Stimulated activated CD8-positive, alpha-beta memory T cell treated with anti-CD3 and anti-CD28 coated beads, Interleukin-15, amount 100 ng/mL, for 48 hours (primary cell): Measurements from ENCODE around the gene DCAKD.
"Not testable (repeated sequence)": the region's sequence is repeated elsewhere in the genome, so short reads cannot be mapped to it uniquely, and the experiment has no call there.

ENCODE experiments used
- DNase-seq, 2 donors: peaks; one replicate each; pipeline ENCODE4 v3.0.0-alpha.2; 2020; ENCODE audit warnings: low read depth in 2 of 2

Gene DCAKD

DNA sequence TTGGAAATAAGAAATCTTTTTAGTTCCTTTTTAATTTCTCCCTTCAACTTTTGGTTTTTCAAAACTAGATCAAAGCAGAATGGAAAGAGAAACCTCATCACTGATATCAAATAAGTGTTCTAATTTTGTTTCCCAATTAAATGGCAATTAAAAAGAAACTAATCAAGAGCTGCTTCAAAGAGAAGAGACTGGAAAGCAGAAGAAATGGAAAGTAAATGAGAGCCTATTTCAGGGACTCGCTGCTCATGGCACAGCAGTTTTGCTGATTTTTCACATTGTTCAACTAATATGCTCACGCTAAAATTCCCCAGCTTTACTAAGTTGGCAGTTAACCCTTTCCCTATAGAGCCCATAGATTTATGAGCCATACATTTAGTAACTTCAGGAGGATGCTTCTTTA is 16.2 kb upstream of the DCAKD start:
- no peak for DNase-seq

DNA sequence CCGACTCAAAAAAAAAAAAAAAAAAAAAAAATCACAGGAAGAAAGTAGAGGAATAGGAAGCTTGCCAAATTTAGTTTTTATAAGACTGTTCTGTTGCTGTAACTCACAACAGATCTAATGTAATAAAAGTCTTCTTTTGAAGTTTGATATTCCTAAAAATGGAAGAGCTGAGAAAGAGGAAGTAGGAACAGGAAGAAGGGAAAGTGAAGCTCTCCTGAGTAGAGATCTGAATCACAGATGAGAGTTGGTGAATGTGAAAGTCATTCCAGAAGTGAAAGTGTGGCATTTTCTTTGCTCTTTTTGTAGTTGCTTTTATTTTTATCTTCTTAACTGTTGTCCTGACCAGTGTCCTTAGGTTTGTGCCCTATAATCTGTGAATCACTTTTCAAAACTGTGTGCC is 11.8 kb upstream of the DCAKD start:
- no peak for DNase-seq

DNA sequence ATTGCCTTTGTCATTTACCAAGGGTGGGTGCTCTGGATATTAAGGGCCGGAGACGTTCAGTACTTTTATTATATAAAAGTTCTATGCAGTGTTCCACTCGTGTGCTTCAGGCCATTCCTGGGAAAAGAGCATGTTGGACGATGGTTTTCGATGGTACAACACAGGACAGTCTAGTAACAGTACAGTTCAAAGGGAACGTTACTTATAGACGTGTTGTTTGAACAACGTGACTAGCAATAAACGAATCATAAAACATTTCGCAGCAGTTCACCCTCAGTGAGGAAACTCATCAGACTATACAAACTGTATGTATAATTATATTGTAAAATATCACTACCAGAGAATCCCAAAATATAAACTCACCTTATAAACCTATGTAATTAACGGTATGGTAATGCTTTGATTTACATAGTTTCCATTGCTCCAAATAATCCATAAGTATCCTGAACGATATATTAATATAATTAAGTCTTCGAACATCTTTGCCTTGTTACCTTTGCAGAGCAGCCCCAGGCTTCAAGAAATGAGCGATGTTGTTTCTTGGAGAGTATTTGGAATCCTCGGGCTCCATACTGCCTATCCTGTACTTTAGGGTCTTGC is 10.3 kb upstream of the DCAKD start:
- no peak for DNase-seq

DNA sequence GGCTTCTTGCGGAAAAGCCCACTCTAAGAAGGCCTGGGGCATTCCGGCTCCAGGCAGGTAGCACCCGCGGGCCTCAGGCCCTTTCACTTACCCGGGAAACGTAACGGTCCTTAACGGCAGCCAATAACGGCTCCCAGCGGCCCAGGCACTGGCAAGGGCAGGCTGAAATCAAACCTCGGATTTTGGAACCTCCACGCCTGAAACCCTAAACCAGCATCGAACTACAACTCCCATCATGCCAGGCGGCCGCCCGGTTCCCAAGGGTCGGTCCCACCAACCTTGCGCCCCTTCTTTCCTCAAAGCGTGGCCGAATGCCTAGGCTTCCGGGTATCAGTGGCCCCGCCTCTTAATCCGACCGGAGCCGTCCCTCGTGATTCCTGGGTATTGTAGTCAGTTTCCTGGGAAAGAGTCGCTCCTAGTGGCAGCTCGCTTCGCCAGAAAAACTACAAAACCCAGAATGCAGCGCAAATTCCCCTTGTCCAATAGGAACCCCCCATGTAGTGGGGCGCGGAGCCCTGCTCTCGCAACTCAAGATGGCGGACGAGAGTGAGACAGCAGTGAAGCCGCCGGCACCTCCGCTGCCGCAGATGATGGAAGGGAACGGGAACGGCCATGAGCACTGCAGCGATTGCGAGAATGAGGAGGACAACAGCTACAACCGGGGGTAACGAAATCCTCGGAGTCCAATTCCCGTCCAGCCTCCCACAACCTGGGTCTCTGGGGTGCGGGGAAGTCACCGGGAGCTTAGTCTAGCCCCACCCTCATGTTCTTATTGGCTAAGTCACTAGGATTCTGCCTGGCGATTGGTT is 9.6 kb upstream of the DCAKD start, which contains the start of gene NMT1:
TSS of gene NMT1 (plus strand) at position 521 of the 809 bp plus-strand sequence. CDS start at position 534, 13 bp downstream.
- DNase-seq, result peak; percentile 92 to 96

DNA sequence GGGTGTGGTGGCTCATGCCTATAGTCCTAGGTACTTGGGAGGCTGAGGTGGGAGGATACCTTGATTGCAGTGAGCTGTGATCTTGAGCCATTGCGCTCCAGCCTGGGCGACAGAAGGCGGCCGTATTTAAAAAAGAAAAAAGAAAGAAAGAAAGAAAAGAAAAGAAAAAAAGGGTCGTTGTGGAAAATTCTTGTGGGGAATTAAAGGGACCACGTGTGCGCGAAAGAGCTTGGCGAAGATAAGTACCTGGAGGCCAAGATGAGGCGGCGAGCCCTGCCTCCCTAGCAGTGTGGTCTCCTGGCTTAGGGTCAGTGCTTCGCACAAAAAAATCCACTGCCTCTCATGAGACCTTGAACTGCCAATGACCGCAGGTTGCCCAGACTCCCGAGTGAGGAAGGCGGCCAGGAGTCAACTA is 9.0 kb upstream of the DCAKD start:
- no peak for DNase-seq

DNA sequence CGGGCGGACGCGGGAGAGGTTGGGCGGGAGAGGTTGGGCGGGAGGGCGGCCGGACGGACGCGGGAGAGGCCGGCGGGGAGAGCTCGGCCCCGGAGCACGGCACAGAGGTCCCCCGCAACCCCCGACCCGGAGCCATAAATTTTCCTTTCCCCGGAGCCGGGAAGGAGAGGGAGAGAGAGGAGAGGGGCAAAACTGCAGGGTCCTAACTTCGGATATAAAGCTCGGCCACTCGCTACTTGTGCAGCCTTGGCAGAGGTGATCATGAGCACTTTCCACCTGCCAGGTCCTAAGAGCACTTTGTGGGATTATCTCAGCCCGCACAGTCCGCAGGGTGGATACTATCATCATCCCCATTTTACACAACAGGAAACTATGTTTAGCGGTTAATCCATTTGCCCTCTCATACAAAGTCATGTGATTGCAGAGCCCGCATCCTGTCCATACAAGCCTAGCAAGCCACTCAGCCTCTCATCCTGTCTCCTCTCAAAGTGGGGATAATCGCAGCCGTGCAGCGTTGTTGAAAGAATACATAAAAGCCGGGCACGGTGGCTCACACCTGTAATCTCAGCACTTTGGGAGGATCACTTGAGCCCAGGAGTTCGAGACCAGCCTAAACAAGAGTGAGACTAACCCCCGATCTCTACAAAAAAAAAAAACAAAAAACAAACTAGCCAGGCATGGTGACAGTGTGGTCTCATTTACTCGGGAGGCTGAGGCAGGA is 780 bp upstream of the DCAKD start:
- DNase-seq, result peak; percentile 26 to 32

DNA sequence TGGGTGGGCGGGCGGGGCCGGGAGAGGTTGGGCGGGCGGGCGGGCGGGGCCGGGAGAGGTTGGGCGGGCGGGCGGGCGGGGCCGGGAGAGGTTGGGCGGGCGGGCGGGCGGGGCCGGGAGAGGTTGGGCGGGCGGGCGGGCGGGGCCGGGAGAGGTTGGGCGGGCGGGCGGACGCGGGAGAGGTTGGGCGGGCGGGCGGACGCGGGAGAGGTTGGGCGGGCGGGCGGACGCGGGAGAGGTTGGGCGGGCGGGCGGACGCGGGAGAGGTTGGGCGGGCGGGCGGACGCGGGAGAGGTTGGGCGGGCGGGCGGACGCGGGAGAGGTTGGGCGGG is 254 bp upstream of the DCAKD start:
- DNase-seq, result not testable (repeated sequence)

DNA sequence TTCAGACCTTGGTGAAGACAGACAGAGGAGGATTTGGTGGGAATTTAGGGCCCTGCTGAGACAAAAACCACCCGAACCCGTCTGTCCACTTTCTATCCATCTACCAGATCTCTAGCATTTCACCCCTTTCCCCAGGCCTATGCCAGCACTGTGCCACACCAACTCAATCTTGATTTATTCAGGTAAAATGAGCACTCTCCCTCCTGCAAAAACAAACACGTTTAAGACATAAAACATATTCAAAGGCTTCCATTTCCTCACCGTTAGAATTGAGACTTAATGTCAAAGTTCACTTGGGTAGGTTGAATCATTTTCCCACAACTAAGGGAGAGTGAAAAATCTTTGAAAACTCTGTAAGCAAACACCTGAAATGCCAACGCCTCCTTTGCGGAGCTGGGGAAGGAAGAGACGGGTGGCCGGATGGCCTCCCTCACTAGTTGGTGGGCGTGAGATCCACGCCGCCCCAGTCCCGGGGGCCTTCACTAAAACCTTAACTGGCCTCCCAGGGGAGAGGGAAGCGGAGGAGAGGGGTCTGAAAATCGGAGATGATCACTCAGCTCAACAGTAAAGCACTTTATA is 862 bp downstream of the DCAKD start:
- peak; percentile 25 to 32 for DNase-seq

DNA sequence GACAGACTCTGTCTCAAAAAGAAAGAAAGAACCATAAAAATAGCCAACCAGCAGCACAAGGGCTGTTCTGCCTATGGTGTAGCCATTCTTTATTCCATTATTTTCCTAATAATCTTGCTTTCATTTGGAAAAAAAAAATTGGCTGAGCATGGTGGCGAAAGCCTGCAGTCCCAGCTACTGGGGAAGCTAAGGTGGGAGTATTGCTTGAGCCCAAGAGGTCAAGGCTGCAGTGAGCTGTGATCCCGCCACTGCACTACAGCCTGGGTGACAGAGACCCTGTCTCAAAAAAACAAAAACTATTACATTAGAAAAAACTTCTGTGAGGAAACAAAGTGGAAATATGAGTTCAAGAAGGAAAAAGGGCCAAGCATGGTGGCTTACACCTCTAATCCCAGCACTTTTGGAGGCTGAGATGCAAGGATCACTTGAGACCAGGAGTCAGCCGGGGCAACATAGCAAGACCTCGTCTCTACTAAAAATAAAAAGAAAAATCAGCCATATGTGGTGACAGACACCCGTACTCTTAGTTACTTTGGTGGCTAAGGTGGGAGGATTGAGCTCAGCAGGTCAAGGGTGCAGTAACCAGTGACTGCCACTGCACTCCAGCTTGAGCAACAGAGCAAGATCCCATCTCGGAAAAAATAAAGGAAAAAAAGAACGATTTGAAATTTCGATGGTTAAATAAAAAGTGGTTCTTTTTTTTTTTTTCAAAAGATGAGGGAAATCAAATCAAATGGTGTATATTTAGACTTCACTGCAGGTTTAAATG is 2.5 kb downstream of the DCAKD start:
- DNase-seq, result no peak

DNA sequence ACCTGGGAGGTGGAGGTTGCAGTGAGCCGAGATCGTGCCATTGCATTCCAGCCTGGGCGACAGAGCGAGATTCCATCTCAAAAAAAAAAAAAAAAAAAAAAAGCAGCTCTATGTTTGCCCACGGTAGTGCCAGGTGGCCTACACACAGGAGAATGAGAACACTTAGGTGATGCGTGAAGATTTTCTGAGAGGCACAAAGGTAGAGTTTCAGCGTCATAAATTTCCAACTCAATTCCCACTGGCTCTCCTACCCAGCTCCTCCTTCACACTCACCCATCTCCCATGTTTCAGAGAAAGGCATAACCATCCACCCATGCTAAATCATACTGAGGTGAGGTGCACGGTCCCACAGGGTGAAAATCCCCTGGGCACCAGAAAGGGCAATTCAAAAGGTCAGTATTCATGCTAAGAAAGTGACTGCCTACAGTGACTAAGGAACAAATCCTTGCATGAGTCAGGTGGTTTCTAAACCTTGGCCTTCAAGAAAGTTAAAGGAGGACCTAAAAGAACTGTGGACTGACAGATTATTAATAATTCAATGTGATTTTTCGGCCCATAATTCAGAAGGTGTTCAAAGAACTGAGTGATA is 4.8 kb downstream of the DCAKD start:
- DNase-seq, result no peak

DNA sequence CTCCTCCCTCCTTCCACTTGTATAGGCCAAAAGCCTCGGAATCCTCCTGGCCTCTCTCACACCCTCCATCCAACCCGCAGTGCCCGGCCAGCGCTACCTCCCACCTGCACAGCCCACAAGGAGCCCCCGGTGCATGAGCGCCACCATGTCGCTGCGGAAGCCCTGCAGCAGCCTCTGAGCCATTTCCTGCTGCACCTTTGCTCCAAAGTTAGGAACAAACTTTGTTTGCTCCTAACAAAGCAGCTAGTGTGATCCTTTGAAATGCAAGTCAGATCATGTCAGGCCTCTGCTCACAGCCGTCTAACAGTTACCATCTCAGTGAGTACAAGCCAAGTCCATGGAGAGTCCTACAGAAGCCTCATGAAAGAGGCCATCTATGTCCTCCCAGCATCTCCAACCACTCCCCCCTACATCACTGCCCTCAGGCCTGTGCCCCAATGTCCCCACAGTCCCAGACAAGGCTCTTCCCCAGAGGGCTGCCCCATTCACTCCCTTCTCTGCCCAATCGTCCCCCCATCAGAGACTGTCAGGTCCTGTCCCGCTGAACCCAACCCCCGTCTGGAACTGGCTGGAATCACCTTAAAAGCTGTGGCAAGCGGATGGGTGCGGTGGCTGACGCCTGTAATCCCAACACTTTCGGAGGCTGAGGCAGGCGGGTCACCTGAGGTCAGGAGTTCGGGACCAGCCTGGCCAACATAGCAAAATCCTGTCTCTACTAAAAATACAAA is 7.5 kb downstream of the DCAKD start:
- DNase-seq, result no peak

DNA sequence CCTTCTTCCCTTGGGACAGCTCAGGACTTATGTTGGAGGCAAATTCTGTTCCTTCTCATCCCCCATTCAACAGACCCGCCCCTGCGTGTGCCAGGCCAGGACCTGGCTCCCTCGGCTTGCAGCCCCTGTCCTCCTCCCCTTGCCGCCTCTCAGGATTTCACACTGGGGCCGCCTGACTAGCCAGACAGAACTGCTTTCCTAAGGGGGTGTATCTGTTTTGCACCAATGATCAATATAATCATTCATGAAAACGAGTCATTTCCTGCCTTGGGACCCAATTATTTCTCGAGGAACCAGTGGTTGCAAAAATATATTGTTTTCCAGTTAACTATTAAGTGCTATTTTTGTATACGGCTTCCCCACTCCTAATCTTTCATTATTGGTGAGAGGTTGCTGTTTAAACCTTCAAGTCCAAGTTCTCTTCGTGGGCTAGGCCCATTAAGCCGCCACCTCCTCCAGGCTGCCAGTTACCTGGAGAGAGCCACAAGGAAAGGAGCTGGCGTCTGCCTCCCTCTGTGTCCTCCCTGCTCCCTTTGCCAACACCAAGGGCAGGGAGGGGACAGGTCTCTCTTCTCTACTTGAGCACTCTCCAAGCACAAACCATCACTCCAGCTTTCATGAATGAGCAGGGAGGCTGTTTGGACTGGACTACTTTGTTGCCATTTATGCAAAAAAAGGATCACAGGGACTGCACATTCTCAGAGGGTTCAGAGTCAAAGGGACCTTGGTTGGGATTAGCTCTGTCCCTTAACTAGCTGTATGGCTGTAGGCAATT is 8.9 kb downstream of the DCAKD start:
- no peak for DNase-seq

DNA sequence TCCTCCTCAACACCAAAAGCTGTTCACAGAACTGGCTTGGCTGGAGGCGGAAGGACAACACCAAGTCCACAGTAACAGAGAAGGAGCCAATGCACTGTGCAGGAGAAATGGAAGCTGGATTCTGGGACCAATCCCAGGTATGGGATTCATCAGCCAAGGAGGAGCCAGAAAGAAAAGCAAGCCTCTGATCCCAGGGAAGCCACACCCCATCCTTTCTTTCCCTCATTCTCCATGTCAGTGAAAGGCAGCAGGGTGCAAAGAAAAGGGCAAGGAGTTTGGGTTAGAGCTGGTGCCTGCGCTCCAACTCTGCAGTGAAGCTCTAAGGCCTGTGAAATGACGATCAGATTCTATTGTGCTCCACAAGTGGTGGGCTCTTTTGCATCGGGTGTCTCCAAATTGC is 11.0 kb downstream of the DCAKD start:
- DNase-seq, result no peak

DNA sequence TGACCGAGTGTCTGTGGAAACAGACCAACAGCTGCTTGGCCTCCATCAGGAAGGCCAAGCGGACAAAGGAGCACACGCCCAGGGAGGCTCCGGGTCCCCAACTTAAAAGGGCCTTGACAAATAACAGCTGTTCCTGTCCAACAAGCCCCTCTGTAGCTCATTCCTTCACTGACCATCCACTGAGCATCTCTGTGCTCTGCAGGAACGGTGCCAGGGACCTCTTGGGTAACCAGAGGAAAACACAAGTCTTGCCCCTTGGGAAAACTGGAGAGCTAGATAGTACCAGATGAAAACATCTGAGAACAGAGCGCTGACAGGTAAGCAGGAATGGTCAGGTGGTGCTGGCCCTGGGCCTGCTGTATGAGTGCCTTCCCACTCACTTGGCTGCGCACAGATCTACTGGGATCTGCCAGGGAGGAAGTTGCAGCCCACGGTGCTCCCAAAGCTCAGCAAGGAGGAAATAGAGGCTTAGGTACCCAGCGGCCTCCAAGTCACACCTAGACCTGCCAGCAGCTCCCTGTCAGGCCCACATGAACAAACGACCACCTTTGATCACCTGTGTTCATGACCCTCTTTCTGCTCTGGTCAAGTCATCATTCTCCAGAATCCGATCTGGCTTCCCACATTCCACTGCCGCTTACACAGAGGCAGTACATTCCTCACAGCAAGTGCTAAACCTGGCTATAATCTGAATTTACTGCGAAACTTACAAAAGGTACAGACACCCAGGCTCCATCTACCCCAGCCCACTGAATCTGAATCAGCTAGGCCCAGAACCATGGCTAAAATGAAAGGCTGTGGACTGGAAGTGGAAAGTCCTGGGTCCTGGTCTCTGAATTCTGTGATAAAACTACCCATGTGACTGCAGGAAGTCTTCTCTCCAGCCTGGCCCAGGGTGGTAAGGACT is 12.5 kb downstream of the DCAKD start:
- DNase-seq, result no peak

DNA sequence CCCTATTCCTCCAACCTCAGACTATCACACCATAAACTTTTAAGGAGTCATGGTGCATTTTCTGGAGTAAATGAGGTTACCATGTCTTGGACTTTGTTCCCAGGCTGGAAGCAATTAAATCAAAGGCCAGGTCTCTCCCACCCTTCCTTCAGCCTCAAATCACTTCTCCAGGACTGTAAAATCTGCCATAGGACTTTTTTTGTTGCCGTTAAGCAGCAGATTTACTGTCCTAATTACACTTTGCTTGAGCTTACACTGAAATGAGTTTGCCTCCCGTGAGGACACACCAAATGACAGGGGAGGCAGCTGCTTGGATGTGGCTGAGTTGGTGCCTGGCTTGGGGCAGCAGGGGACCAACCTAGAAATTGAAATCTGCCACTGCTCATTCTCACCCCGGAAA is 14.7 kb downstream of the DCAKD start:
- DNase-seq, result no peak

DNA sequence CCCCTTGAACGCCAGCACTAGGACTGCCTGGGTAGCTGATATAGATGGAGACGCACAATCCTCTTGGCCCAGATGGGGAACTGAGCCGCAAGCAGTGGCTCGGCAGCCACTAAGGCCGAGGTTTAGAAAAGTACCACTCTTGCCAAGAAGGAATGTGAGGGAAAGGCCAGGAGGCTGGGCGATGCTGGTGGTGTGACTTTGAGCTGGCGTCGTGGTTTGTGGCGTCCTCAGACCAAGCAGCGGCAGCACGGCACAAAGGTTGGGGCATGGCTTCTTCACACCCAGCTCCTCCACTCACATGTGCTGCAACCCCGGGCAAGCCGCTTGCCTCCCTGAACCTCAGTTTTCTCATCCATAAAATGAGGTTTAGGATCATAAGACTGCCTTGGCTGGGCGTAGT is 15.6 kb downstream of the DCAKD start:
- no peak for DNase-seq

DNA sequence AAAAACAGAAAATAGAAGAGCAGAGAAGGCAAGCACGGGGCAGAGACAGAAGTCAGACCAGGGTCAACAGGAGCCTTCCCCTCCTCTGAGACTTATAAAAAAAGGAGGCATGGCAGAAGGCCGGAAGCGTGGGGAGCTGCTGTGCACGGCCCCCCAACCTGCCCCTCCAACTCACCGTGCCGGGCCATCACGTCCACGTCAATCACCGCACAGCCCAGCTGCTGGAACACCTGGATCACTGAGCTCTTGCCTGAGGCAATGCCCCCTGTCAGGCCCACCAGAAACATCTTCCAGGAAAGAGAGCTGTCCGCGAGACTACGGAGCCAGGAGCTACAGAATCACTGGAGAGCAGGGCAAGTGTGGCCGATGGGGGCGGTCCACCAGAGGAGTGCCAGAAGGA is 16.8 kb downstream of the DCAKD start:
- no peak for DNase-seq

DNA sequence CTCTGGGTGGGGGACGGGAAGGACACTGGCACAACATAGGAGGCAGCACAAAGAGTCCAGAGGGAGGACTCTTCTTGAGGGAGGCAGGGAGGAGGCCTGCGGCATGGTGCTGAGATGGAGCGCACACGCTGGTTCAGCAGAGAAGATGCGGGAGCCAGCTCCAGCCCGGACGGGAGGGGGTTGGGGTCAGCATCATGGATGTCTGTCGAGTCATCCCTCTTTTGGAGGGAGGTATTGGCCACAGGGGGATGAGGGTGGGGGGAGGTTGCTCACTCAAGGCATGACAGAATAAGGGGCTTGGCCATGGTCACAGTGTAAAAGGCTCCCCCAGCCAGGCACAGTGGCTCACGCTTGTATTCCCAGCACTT is 19.3 kb downstream of the DCAKD start:
- no peak for DNase-seq
